ENCODE data around the gene DHRS2.
"Not testable (repeated sequence)": the region's sequence is repeated elsewhere in the genome, so short reads cannot be mapped to it uniquely, and the experiment has no call there.

The DHRS2 gene

GRCh38 chr14:23636317-23637211, at the start of gene DHRS2:
Gene DHRS2, plus strand, starts transcription at chr14:23636364. Its CDS starts 2,501 bp downstream, at chr14:23638865.
- no peak within 1 kb of the TSS for H3K4me3 ChIP-seq (ENCODE audit: low read depth, low read length)
- in situ Hi-C loops (cut with HindIII; ENCODE audit: low sequenced_read_pairs), result no loop called here
- no peak for DNase-seq (ENCODE audit: low read depth)
- TF ChIP-seq CTCF (IDR thresholded peaks at IDR 0.05; ENCODE audit: low read depth, low read length, missing control alignments), result no peak

GRCh38 chr14:23588884-23589598, 47.1 kb upstream of the DHRS2 start:
- H3K4me3 ChIP-seq (ENCODE audit: low read depth, low read length), result no peak overlapping the region
- DNase-seq (ENCODE audit: low read depth), result peak; percentile 74
- in situ Hi-C loops (cut with HindIII; ENCODE audit: low sequenced_read_pairs), result no loop called here
- TF ChIP-seq CTCF (IDR thresholded peaks at IDR 0.05; ENCODE audit: low read depth, low read length, missing control alignments), result peak; percentile 83

- no peak for TF ChIP-seq CTCF (IDR thresholded peaks at IDR 0.05; ENCODE audit: low read depth, low read length, missing control alignments)
- in situ Hi-C loops (cut with HindIII; ENCODE audit: low sequenced_read_pairs), result no loop called here
- no peak for DNase-seq (ENCODE audit: low read depth)
- no peak overlapping the region for H3K4me3 ChIP-seq (ENCODE audit: low read depth, low read length)
Measured at GRCh38 chr14:23589606-23590005, 46.6 kb upstream of the DHRS2 start.

- H3K4me3 ChIP-seq (ENCODE audit: low read depth, low read length), result no peak overlapping the region
- in situ Hi-C loops (cut with HindIII; ENCODE audit: low sequenced_read_pairs), result no loop called here
- no peak for DNase-seq (ENCODE audit: low read depth)
- no peak for TF ChIP-seq CTCF (IDR thresholded peaks at IDR 0.05; ENCODE audit: low read depth, low read length, missing control alignments)
Measured at GRCh38 chr14:23590198-23590597, 46.0 kb upstream of the DHRS2 start.

- H3K4me3 ChIP-seq (ENCODE audit: low read depth, low read length); in situ Hi-C loops (cut with HindIII; ENCODE audit: low sequenced_read_pairs); DNase-seq (ENCODE audit: low read depth): not testable (repeated sequence)
Measured at GRCh38 chr14:23594191-23594590, 42.0 kb upstream of the DHRS2 start.

GRCh38 chr14:23600322-23600707, 35.8 kb upstream of the DHRS2 start:
- no peak for DNase-seq (ENCODE audit: low read depth)
- no peak overlapping the region for H3K4me3 ChIP-seq (ENCODE audit: low read depth, low read length)
- TF ChIP-seq CTCF (IDR thresholded peaks at IDR 0.05; ENCODE audit: low read depth, low read length, missing control alignments), result no peak
- in situ Hi-C loops (cut with HindIII; ENCODE audit: low sequenced_read_pairs), result no loop called here

GRCh38 chr14:23600806-23601205, 35.4 kb upstream of the DHRS2 start:
- no peak for TF ChIP-seq CTCF (IDR thresholded peaks at IDR 0.05; ENCODE audit: low read depth, low read length, missing control alignments)
- in situ Hi-C loops (cut with HindIII; ENCODE audit: low sequenced_read_pairs), result no loop called here
- H3K4me3 ChIP-seq (ENCODE audit: low read depth, low read length), result no peak overlapping the region
- no peak for DNase-seq (ENCODE audit: low read depth)

Measured in astrocyte of the cerebellum (primary cell).